ENCODE results near the gene ANKRD18B. TPM values are rescaled to one million over a fixed set of nuclear protein-coding genes. Genes with fewer than 3 reads are reported as not detected.
A peak's percentile ranks its signal among the peaks of the same experiment; 100 is the strongest.
"Not testable (repeated sequence)": the region's sequence is repeated elsewhere in the genome, so short reads cannot be mapped to it uniquely, and the experiment has no call there.

ANKRD18B gene
- total and polyA plus RNA-seq, 10 of the 15 experiments (the other 5 are each of a cell fraction or from before 2014, with no cell fraction given), result not detected

- in situ Hi-C loops (cut with MboI); H3K79me2 ChIP-seq (ENCODE audit: control insufficient read depth, insufficient read depth, low read length); H3K27ac ChIP-seq (ENCODE audit: control insufficient read depth, insufficient read depth); H3K27me3 ChIP-seq (replicated peaks in 1 of 2; ENCODE audit: control insufficient read depth in 2 of 2, insufficient read depth in 2 of 2, low read length in 1 of 2); intact Hi-C loops (cut with micrococcal nuclease; ENCODE audit: unreplicated experiment); FAIRE-seq; H2AFZ ChIP-seq (ENCODE audit: control insufficient read depth, low read depth, low read length); H4K20me1 ChIP-seq (ENCODE audit: control insufficient read depth, insufficient read depth); H3K36me3 ChIP-seq (ENCODE audit: control insufficient read depth in 2 of 2, insufficient read depth in 2 of 2, low read length in 1 of 2); H3K9me3 ChIP-seq (replicated peaks; ENCODE audit: control insufficient read depth, insufficient read depth, low read length); DNase-seq (ENCODE audit: low read depth, low spot score); RAD21 ChIA-PET (ENCODE audit: unreplicated experiment); H3K4me1 ChIP-seq (ENCODE audit: control insufficient read depth, insufficient read depth, low read length); BruUV-seq (replicated peaks); SMC1A ChIA-PET (ENCODE audit: uncharacterized antibody, unreplicated experiment); H3K9ac ChIP-seq (ENCODE audit: control insufficient read depth, insufficient read depth, low read length); H3K4me3 ChIP-seq; CTCF ChIA-PET; ATAC-seq; H3K4me2 ChIP-seq (ENCODE audit: control insufficient read depth, insufficient read depth); POLR2A ChIA-PET: not testable (repeated sequence)
- 33% methylated on average over 4 of the region's 4 CpGs for WGBS (ENCODE audit: insufficient coverage, insufficient replicate concordance, low lambda C conversion rate, missing lambda C conversion rate)
These were observed 24.8 kb downstream of the ANKRD18B start for GRCh38 chr9:33548816-33549215.

- SMC1A ChIA-PET (ENCODE audit: uncharacterized antibody, unreplicated experiment); H4K20me1 ChIP-seq (ENCODE audit: control insufficient read depth, insufficient read depth); H3K79me2 ChIP-seq (ENCODE audit: control insufficient read depth, insufficient read depth, low read length); FAIRE-seq; DNase-seq (ENCODE audit: low read depth, low spot score); H3K27me3 ChIP-seq (replicated peaks in 1 of 2; ENCODE audit: control insufficient read depth in 2 of 2, insufficient read depth in 2 of 2, low read length in 1 of 2); H3K4me3 ChIP-seq; BruUV-seq (replicated peaks); H3K4me2 ChIP-seq (ENCODE audit: control insufficient read depth, insufficient read depth); intact Hi-C loops (cut with micrococcal nuclease; ENCODE audit: unreplicated experiment); H3K27ac ChIP-seq (ENCODE audit: control insufficient read depth, insufficient read depth); POLR2A ChIA-PET; ATAC-seq; H2AFZ ChIP-seq (ENCODE audit: control insufficient read depth, low read depth, low read length); CTCF ChIA-PET; H3K36me3 ChIP-seq (ENCODE audit: control insufficient read depth in 2 of 2, insufficient read depth in 2 of 2, low read length in 1 of 2); H3K4me1 ChIP-seq (ENCODE audit: control insufficient read depth, insufficient read depth, low read length); H3K9me3 ChIP-seq (replicated peaks; ENCODE audit: control insufficient read depth, insufficient read depth, low read length); in situ Hi-C loops (cut with MboI); H3K9ac ChIP-seq (ENCODE audit: control insufficient read depth, insufficient read depth, low read length); RAD21 ChIA-PET (ENCODE audit: unreplicated experiment): not testable (repeated sequence)
- WGBS (ENCODE audit: insufficient coverage, insufficient replicate concordance, low lambda C conversion rate, missing lambda C conversion rate), result 72% methylated on average over 3 of the region's 3 CpGs
These were observed 25.4 kb downstream of the ANKRD18B start for GRCh38 chr9:33549418-33549817.

GRCh38 chr9:33551183-33551582, 27.1 kb downstream of the ANKRD18B start:
- SMC1A ChIA-PET (ENCODE audit: uncharacterized antibody, unreplicated experiment); DNase-seq (ENCODE audit: low read depth, low spot score); H3K4me3 ChIP-seq; H3K36me3 ChIP-seq (ENCODE audit: control insufficient read depth in 2 of 2, insufficient read depth in 2 of 2, low read length in 1 of 2); H3K27ac ChIP-seq (ENCODE audit: control insufficient read depth, insufficient read depth); H3K9ac ChIP-seq (ENCODE audit: control insufficient read depth, insufficient read depth, low read length); H4K20me1 ChIP-seq (ENCODE audit: control insufficient read depth, insufficient read depth); H3K27me3 ChIP-seq (replicated peaks in 1 of 2; ENCODE audit: control insufficient read depth in 2 of 2, insufficient read depth in 2 of 2, low read length in 1 of 2); BruUV-seq (replicated peaks); CTCF ChIA-PET; RAD21 ChIA-PET (ENCODE audit: unreplicated experiment); H3K4me2 ChIP-seq (ENCODE audit: control insufficient read depth, insufficient read depth); H3K4me1 ChIP-seq (ENCODE audit: control insufficient read depth, insufficient read depth, low read length); intact Hi-C loops (cut with micrococcal nuclease; ENCODE audit: unreplicated experiment); H3K9me3 ChIP-seq (replicated peaks; ENCODE audit: control insufficient read depth, insufficient read depth, low read length); in situ Hi-C loops (cut with MboI); H2AFZ ChIP-seq (ENCODE audit: control insufficient read depth, low read depth, low read length); POLR2A ChIA-PET; ATAC-seq; H3K79me2 ChIP-seq (ENCODE audit: control insufficient read depth, insufficient read depth, low read length); FAIRE-seq: not testable (repeated sequence)

- DNase-seq (ENCODE audit: low read depth, low spot score); FAIRE-seq; intact Hi-C loops (cut with micrococcal nuclease; ENCODE audit: unreplicated experiment); in situ Hi-C loops (cut with MboI); BruUV-seq (replicated peaks); H2AFZ ChIP-seq (ENCODE audit: control insufficient read depth, low read depth, low read length); H3K27ac ChIP-seq (ENCODE audit: control insufficient read depth, insufficient read depth); CTCF ChIA-PET; RAD21 ChIA-PET (ENCODE audit: unreplicated experiment); H3K36me3 ChIP-seq (ENCODE audit: control insufficient read depth in 2 of 2, insufficient read depth in 2 of 2, low read length in 1 of 2); POLR2A ChIA-PET; H3K9ac ChIP-seq (ENCODE audit: control insufficient read depth, insufficient read depth, low read length); H3K79me2 ChIP-seq (ENCODE audit: control insufficient read depth, insufficient read depth, low read length); H3K4me2 ChIP-seq (ENCODE audit: control insufficient read depth, insufficient read depth); H3K27me3 ChIP-seq (replicated peaks in 1 of 2; ENCODE audit: control insufficient read depth in 2 of 2, insufficient read depth in 2 of 2, low read length in 1 of 2); H3K4me3 ChIP-seq; SMC1A ChIA-PET (ENCODE audit: uncharacterized antibody, unreplicated experiment); H3K9me3 ChIP-seq (replicated peaks; ENCODE audit: control insufficient read depth, insufficient read depth, low read length); H4K20me1 ChIP-seq (ENCODE audit: control insufficient read depth, insufficient read depth); H3K4me1 ChIP-seq (ENCODE audit: control insufficient read depth, insufficient read depth, low read length): not testable (repeated sequence)
- peak; percentile 28; the same call in 2 of the 3 replicates for ATAC-seq
- WGBS (ENCODE audit: insufficient coverage, insufficient replicate concordance, low lambda C conversion rate, missing lambda C conversion rate), result 39% methylated on average over 4 of the region's 4 CpGs
These were observed 28.3 kb downstream of the ANKRD18B start for GRCh38 chr9:33552315-33552725.

All from GM12878 (cell line).